Activated T-helper 2 cell treated with anti-CD3 and anti-CD28 coated beads, Interferon-gamma antibody, Interleukin-2, Interleukin-4, amounts not matched to agents 10 μg/mL and 5 μg/mL and 100 μg/mL, durations not matched to agents 14 hours and 24 hours and 36 hours (primary cell): ENCODE measurements around the gene NAA16. TPM values are rescaled to one million over a fixed set of nuclear protein-coding genes. Genes with fewer than 3 reads are reported as not detected.

ENCODE experiments used
- DNase-seq: peaks from one replicate; pipeline ENCODE4 v3.0.0; 2021; ENCODE audit warnings: low spot score
- H3K27ac Mint-ChIP-seq: one replicate; pipeline ENCODE4 v1.8.0; 2021; ENCODE audit warnings: mixed read lengths
- H3K27me3 Mint-ChIP-seq: one replicate; pipeline ENCODE4 v1.8.0; 2021; ENCODE audit warnings: low read depth, mixed read lengths
- H3K36me3 Mint-ChIP-seq: one replicate; pipeline ENCODE4 v1.8.0; 2021; ENCODE audit warnings: low read depth, mixed read lengths
- H3K4me1 Mint-ChIP-seq: one replicate; pipeline ENCODE4 v1.8.0; 2021; ENCODE audit warnings: low read depth, mixed read lengths
- H3K4me3 Mint-ChIP-seq: one replicate; pipeline ENCODE4 v1.8.0; 2021; ENCODE audit warnings: low read depth, mild to moderate bottlenecking, moderate library complexity, mixed read lengths
- H3K9me3 Mint-ChIP-seq: one replicate; pipeline ENCODE4 v1.8.0; 2021; ENCODE audit warnings: mixed read lengths
- intact Hi-C: fragments of 100-400 bp; cut with micrococcal nuclease; formaldehyde crosslinking; loops from one replicate; pipeline ENCODE4 v1.15.1; 2023
- total RNA-seq: library from RNA; stranded (reverse); gene quantifications from 2 replicates; pipeline ENCODE4 v1.2.3, GENCODE V29; 2022

The NAA16 gene
- total RNA-seq, 1 donor from 2014 or later = 27.9 TPM

- Mint-ChIP-seq H3K4me3 (no peak overlapping the region), H3K9me3 (peaks cover 11% of the 10 kb centered on the region), H3K27ac (no peak overlapping the region), H3K27me3 (peaks cover 2% of the 10 kb centered on the region), H3K36me3 (no peaks in the 10 kb centered on the region), H3K4me1 (peaks cover 10% of the 10 kb centered on the region)
- DNase-seq = no peak
- intact Hi-C loops = no loop called here
Observed at GRCh38 chr13:41289463-41289881, 21.6 kb upstream of the NAA16 start.

DNA sequence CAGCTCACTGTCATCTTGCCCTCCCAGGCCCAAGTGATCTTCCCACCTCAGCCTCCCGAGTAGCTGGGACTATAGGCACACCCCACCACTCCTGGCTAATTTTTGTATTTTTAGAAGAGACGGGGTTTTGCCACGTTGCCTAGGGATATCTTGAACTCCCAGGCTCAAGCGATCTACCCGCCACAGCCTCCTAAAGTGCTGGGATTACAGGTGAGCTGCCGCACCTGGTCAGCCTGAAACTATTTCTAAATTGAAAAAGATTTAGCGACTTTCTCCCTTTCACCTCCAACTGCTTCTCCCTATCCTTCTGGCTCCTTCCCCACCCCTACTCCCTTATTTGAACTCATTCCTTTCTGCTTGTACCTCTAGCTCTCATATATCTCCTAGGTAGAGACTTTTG, 19.8 kb upstream of the NAA16 start:
- H3K9me3 Mint-ChIP-seq = peaks cover 15% of the 10 kb centered on the region

DNA sequence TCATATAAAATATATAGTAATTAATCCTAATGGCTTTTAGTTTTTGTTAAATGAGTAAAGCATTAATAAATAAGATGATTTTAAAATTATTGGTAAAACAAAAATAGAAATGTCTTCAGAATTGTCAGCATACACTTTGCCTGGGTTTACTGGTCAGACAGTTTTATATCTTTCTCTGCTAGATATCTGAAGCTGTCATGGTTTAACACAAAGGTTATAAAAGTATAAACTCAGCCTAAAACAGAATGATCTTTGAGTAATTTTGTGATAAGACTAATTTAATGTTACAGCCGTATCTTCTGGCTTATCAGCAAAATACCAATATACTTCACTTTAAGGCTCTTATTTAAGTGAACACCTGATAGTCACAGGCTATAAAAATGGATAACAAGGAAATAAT, 17.8 kb upstream of the NAA16 start:
- H3K27me3 Mint-ChIP-seq = peaks cover 12% of the 10 kb centered on the region

More for the DNA sequence above, 19.8 kb upstream of the NAA16 start:
- intact Hi-C loops = no loop called here
- Mint-ChIP-seq H3K4me1 (peaks cover 8% of the 10 kb centered on the region), H3K4me3 (no peak overlapping the region), H3K36me3 (no peaks in the 10 kb centered on the region), H3K27ac (no peak overlapping the region), H3K27me3 (peaks cover 4% of the 10 kb centered on the region)
- DNase-seq = no peak

DNA sequence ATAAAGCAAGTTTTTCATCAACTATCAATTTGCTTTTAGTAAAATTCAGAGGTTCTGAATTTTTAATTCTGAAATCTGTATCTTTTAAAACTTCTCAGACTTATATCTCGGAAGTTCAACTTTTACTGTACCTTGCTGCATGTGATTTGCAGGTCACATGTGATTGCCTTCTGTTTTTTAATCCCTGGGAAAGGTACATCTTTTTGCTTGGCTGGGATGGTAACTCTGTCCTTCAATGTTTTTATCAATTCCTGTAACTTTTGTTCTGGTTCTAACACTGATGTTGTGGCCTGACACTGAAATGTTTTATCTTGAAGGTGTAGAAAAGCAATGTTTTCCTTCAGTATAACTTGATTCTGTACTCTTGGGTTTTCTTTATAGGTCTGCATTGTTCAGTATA, 16.2 kb upstream of the NAA16 start:
- Mint-ChIP-seq H3K27ac (no peak overlapping the region), H3K27me3 (peaks cover 19% of the 10 kb centered on the region), H3K9me3 (peaks cover 11% of the 10 kb centered on the region), H3K4me3 (no peak overlapping the region), H3K36me3 (no peaks in the 10 kb centered on the region), H3K4me1 (peaks cover 2% of the 10 kb centered on the region)
- no peak for DNase-seq
- intact Hi-C loops = no loop called here

More for the DNA sequence above, 17.8 kb upstream of the NAA16 start:
- Mint-ChIP-seq H3K36me3 (no peaks in the 10 kb centered on the region), H3K9me3 (peaks cover 15% of the 10 kb centered on the region), H3K27ac (no peak overlapping the region), H3K4me3 (no peak overlapping the region), H3K4me1 (no peaks in the 10 kb centered on the region)
- intact Hi-C loops = no loop called here
- DNase-seq = no peak

DNA sequence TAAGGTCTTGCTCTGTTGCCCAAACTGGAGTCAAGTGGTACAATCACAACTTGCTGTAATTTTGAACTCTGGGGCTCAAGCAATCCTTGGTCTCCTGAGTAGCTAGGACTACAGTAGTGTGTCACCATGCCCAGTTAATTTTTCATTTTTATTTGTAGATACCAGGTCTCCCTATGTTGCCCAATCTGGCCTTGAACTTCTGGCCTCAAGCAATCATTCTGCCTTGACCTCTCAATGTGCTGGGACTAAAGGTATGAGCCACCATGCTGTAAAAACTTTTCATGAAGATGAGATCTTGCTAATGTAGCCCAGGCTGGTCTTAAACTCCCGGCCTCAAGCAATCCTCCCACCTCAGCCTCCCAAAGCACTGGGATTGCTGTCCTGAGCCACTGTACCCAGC, 15.1 kb upstream of the NAA16 start:
- Mint-ChIP-seq H3K9me3 (peaks cover 11% of the 10 kb centered on the region), H3K27ac (no peak overlapping the region), H3K4me3 (no peak overlapping the region), H3K36me3 (no peaks in the 10 kb centered on the region), H3K27me3 (peaks cover 22% of the 10 kb centered on the region), H3K4me1 (peaks cover 3% of the 10 kb centered on the region)
- no peak for DNase-seq
- intact Hi-C loops = no loop called here

DNA sequence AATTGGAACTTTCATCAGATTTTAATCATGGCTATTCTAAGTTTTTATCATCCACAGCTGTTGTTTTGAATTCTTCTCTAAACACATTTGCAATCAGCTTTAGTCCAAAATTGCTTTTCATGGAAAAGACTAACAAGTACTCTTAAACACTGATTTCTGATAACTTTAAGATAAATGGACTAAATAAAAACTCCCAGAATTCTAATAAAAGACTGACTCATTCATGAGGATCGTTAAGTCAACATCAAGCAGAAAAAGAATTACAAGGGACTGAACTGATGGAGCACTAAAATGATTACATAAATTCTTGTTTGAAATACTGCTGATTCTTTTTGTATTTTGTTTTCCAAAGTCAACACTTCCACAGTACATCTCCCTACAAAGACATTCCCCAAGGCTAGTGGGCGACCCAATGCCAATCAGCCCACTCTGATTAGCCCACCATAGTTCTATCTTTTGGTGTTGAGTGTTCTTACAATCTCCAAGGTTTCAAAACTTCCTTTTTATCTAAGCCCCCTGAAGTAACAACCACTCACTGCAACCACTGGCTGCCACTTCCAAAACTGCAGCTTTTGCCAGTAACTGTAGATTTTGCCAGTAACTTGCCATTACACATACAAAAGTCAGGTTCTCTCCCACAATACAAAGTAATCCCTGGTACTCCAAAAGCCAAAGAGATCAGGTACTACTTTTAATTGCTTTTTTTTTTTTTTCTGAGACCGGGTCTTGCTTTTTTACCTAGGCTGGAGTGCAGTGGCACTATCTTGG, 14.0 kb upstream of the NAA16 start:
- intact Hi-C loops = no loop called here
- H3K4me1 Mint-ChIP-seq = peaks cover 3% of the 10 kb centered on the region
- DNase-seq = no peak
- peaks cover 20% of the 10 kb centered on the region for H3K27me3 Mint-ChIP-seq
- peaks cover 3% of the 10 kb centered on the region for H3K9me3 Mint-ChIP-seq
- no peak overlapping the region for H3K27ac Mint-ChIP-seq
- H3K4me3 Mint-ChIP-seq = no peak overlapping the region
- H3K36me3 Mint-ChIP-seq = no peaks in the 10 kb centered on the region

DNA sequence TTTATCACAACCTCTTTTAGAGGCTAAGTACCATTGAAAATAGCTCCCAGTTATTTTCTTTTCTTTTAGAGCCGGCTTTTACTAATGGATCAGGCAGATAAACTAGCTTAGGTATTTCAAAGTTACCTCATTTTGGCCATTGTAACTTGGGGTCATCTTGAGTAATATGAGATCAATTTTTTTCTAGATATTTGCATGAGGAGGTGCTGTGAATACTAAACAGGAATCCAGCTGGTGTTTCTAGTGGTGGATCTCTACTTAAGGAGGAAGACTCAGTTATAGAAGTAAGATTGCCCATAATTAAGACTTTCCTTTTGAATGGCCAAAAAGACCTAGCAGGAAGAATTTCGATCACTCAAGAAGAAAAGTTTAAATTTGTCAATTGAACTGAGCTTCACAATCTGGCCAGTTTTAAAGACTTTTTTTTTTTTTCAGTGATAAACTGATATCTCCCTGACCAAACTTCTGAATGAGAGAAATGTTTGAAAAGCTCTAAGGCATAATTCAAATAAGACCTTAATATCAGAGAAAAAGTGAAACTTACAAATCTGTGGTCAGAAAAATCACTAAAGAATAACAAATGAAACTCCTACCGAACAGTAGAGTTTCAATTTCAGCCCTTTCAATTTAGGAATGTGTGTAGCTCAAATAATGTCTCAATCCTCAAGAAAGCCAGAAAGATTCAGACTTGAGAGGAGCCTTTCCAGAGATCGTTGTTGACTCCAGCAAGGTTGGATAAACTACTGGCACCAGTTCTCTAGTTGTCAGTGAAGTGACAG, 11.6 kb upstream of the NAA16 start:
- Mint-ChIP-seq H3K9me3 (peaks cover 3% of the 10 kb centered on the region), H3K4me3 (no peak overlapping the region), H3K36me3 (no peaks in the 10 kb centered on the region), H3K27ac (no peak overlapping the region), H3K27me3 (peaks cover 27% of the 10 kb centered on the region), H3K4me1 (peaks cover 3% of the 10 kb centered on the region)
- DNase-seq = no peak
- intact Hi-C loops = no loop called here

- Mint-ChIP-seq H3K9me3 (no peaks in the 10 kb centered on the region), H3K27me3 (peaks cover 19% of the 10 kb centered on the region), H3K36me3 (no peaks in the 10 kb centered on the region), H3K27ac (no peak overlapping the region), H3K4me1 (peaks cover 3% of the 10 kb centered on the region), H3K4me3 (no peak overlapping the region)
- intact Hi-C loops = no loop called here
- no peak for DNase-seq
Observed at GRCh38 chr13:41302743-41303142, 8.3 kb upstream of the NAA16 start.

GRCh38 chr13:41304551-41304950, 6.5 kb upstream of the NAA16 start:
- Mint-ChIP-seq H3K4me3 (no peak overlapping the region), H3K27ac (no peak overlapping the region), H3K4me1 (peaks cover 3% of the 10 kb centered on the region), H3K36me3 (no peaks in the 10 kb centered on the region), H3K9me3 (no peaks in the 10 kb centered on the region), H3K27me3 (peaks cover 10% of the 10 kb centered on the region)
- intact Hi-C loops = no loop called here
- no peak for DNase-seq

- Mint-ChIP-seq H3K27me3 (peaks cover 7% of the 10 kb centered on the region), H3K4me1 (peaks cover 5% of the 10 kb centered on the region), H3K36me3 (no peaks in the 10 kb centered on the region), H3K4me3 (no peak overlapping the region), H3K9me3 (no peaks in the 10 kb centered on the region), H3K27ac (no peak overlapping the region)
- no peak for DNase-seq
- intact Hi-C loops = no loop called here
Observed at GRCh38 chr13:41306271-41307145, 4.6 kb upstream of the NAA16 start.

- DNase-seq = no peak
- no peak overlapping the region for H3K27ac Mint-ChIP-seq
- peaks cover 5% of the 10 kb centered on the region for H3K27me3 Mint-ChIP-seq
- intact Hi-C loops = no loop called here
- H3K9me3 Mint-ChIP-seq = no peaks in the 10 kb centered on the region
- H3K36me3 Mint-ChIP-seq = no peaks in the 10 kb centered on the region
- no peak overlapping the region for H3K4me3 Mint-ChIP-seq
- H3K4me1 Mint-ChIP-seq = peaks cover 7% of the 10 kb centered on the region
Observed at GRCh38 chr13:41307884-41308640, 3.0 kb upstream of the NAA16 start.
